ENCODE data around the gene CHST8. TPM values are rescaled to one million over a fixed set of nuclear protein-coding genes. Genes with fewer than 3 reads are reported as not detected.

Gene CHST8
- total RNA-seq, 1 donor from 2014 or later = 26.6 TPM

- Mint-ChIP-seq H3K27ac (no peak overlapping the region), H3K4me1 (no peaks in the 10 kb centered on the region), H3K4me3 (no peak overlapping the region)
Measured at GRCh38 chr19:33718651-33719254, 97.0 kb downstream of the CHST8 start.

GRCh38 chr19:33719366-33720154 is 97.8 kb downstream of the CHST8 start:
- TF ChIP-seq CTCF (IDR thresholded peaks at IDR 0.05; ENCODE audit: unreplicated experiment) = no peak
- peaks cover 13% of the 10 kb centered on the region for H3K36me3 Mint-ChIP-seq
- peaks cover 5% of the 10 kb centered on the region for H3K9me3 Mint-ChIP-seq
- H3K4me1 Mint-ChIP-seq = no peaks in the 10 kb centered on the region
- H3K27ac Mint-ChIP-seq = no peak overlapping the region
- no peak for DNase-seq (ENCODE audit: low spot score in 2 of 2, unreplicated experiment in 2 of 2)
- peaks cover 6% of the 10 kb centered on the region for H3K27me3 Mint-ChIP-seq (ENCODE audit: low read depth)
- H3K4me3 Mint-ChIP-seq = no peak overlapping the region

More at GRCh38 chr19:33718651-33719254, 97.0 kb downstream of the CHST8 start:
- peaks cover 6% of the 10 kb centered on the region for H3K27me3 Mint-ChIP-seq (ENCODE audit: low read depth)
- peaks cover 5% of the 10 kb centered on the region for H3K9me3 Mint-ChIP-seq
- TF ChIP-seq CTCF (IDR thresholded peaks at IDR 0.05; ENCODE audit: unreplicated experiment) = no peak
- DNase-seq (ENCODE audit: low spot score in 2 of 2, unreplicated experiment in 2 of 2) = no peak
- peaks cover 13% of the 10 kb centered on the region for H3K36me3 Mint-ChIP-seq

GRCh38 chr19:33720155-33720493 is 98.4 kb downstream of the CHST8 start:
- Mint-ChIP-seq H3K36me3 (peaks cover 7% of the 10 kb centered on the region), H3K9me3 (no peaks in the 10 kb centered on the region), H3K4me3 (no peak overlapping the region), H3K27me3 (ENCODE audit: low read depth) (peaks cover 3% of the 10 kb centered on the region), H3K4me1 (no peaks in the 10 kb centered on the region), H3K27ac (no peak overlapping the region)
- DNase-seq (ENCODE audit: low spot score in 2 of 2, unreplicated experiment in 2 of 2) = no peak
- no peak for TF ChIP-seq CTCF (IDR thresholded peaks at IDR 0.05; ENCODE audit: unreplicated experiment)

- no peak overlapping the region for H3K27ac Mint-ChIP-seq
- peaks cover 2% of the 10 kb centered on the region for H3K36me3 Mint-ChIP-seq
- H3K4me1 Mint-ChIP-seq = no peaks in the 10 kb centered on the region
- no peak for TF ChIP-seq CTCF (IDR thresholded peaks at IDR 0.05; ENCODE audit: unreplicated experiment)
- no peaks in the 10 kb centered on the region for H3K9me3 Mint-ChIP-seq
- no peak overlapping the region for H3K4me3 Mint-ChIP-seq
- peaks cover 7% of the 10 kb centered on the region for H3K27me3 Mint-ChIP-seq (ENCODE audit: low read depth)
- no peak for DNase-seq (ENCODE audit: low spot score in 2 of 2, unreplicated experiment in 2 of 2)
Measured at GRCh38 chr19:33720691-33721682, 99.2 kb downstream of the CHST8 start.

- no peaks in the 10 kb centered on the region for H3K9me3 Mint-ChIP-seq
- H3K4me1 Mint-ChIP-seq = no peaks in the 10 kb centered on the region
- no peak for DNase-seq (ENCODE audit: low spot score in 2 of 2, unreplicated experiment in 2 of 2)
- peaks cover 5% of the 10 kb centered on the region for H3K27me3 Mint-ChIP-seq (ENCODE audit: low read depth)
- no peak overlapping the region for H3K4me3 Mint-ChIP-seq
- no peaks in the 10 kb centered on the region for H3K36me3 Mint-ChIP-seq
- no peak for TF ChIP-seq CTCF (IDR thresholded peaks at IDR 0.05; ENCODE audit: unreplicated experiment)
- no peak overlapping the region for H3K27ac Mint-ChIP-seq
Measured at GRCh38 chr19:33721735-33722297, 100.1 kb downstream of the CHST8 start.

Data from mesothelial cell of epicardium (in vitro differentiated cells).